Stimulated activated CD4-positive, alpha-beta T cell treated with anti-CD3 and anti-CD28 coated beads, Interleukin-12 subunit alpha, Interleukin-12 subunit beta, amount 100 ng/mL, for 48 hours (primary cell): Measurements from ENCODE around the gene STAT1.

Source experiments
- DNase-seq, 3 donors: peaks; one replicate each; pipeline ENCODE4 v3.0.0-alpha.2; 2020; ENCODE audit warnings: low read depth in 2 of 3, low spot score in 1 of 3

The STAT1 gene

GRCh38 chr2:191013932-191014652 lies at the start of gene STAT1:
Gene STAT1 (minus strand): TSS chr2:191014171. CDS start chr2:191010003, 4,168 bp downstream.
- DNase-seq: peak; percentile 91 to 97 (median 94)

- no peak for DNase-seq
Observed at GRCh38 chr2:191063584-191063983, 49.6 kb upstream of the STAT1 start.

GRCh38 chr2:191061381-191061980 lies 47.5 kb upstream of the STAT1 start:
- DNase-seq: no peak

GRCh38 chr2:191059308-191059707 lies 45.3 kb upstream of the STAT1 start:
- DNase-seq: no peak

DNA sequence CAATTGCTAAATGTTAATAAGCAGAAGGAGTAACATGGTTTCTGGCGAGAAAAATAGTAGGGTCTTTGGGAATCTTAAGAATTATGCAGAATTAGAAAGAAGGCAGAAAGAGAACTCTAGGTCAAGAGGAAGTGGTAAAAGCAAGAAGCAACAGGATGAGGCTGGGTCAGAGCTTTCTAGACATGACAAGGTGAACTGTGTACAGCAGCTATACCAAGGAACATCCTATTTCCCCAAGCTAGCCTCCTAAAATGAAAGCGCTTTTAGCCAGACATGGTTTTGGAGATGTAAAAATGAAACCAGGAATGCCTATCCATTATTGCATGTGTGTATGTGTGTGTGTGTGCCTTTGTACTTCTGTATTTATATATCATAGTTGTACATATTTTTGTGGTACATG lies 42.3 kb upstream of the STAT1 start:
- no peak for DNase-seq

GRCh38 chr2:191053256-191053655 lies 39.3 kb upstream of the STAT1 start:
- DNase-seq: no peak

DNA sequence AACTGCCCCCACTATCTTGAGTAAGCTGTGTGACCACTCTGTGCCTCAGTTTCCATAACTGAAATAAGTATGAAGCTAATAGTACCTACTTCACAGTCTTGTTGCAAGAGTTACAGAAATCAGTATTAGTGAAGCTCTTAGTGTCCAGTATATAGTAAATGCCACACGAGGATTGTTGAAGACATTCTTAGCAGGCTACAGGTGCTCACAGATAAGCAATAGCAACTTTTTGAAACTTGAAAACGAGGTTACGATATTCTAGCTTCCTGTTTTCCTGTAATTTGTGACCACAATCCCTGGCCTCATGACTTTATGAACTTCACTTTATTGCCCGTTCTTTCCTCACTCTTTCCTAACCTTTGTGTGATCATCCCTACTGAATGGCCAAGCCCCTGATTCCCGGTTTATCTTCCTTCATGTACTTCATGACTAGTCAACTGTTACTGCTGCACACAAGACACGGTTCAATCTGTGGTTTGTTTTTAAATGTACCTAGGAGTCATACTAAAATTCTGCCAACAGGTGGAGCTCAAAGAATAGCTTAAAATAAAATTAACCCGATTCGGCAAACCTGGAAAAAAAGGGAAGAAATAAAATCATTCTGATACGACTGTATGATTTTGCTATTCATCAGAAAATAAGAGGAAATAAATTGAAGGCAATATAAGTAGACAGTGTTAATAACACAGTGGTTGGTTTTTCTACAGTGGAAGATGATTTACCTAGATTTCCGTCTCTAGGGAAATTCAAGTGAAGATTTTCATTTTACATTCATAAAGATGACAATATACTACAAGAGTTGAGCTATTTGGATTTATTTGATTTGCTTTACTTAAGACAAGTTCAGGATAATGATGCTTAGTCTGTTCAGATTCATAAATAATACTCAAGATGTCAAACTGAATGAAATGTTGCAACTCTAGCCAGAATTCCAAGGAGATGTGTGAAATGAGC lies 38.1 kb upstream of the STAT1 start:
- peak in 1 of 3 donors; percentile 52 for DNase-seq

DNA sequence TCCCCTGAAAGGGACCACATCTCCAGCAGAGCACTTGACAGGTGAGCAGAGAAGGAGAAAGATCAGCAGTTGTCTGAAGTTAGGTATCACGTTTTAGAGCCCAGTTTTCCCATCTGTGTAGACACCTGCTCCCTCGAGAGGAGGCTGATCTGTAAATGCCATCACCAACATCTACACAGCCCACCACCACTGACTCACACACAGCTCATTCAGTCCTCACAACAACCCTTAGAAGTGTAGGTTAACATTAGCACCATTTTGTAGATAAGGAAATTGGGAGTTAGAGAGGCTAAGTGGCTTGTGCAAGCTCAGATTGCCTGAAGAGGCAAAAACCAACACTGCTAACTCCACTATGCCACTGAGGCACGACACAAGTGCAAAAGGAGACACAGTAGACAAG lies 37.2 kb upstream of the STAT1 start:
- DNase-seq: no peak

GRCh38 chr2:191050640-191050987 lies 36.6 kb upstream of the STAT1 start:
- DNase-seq: no peak

DNA sequence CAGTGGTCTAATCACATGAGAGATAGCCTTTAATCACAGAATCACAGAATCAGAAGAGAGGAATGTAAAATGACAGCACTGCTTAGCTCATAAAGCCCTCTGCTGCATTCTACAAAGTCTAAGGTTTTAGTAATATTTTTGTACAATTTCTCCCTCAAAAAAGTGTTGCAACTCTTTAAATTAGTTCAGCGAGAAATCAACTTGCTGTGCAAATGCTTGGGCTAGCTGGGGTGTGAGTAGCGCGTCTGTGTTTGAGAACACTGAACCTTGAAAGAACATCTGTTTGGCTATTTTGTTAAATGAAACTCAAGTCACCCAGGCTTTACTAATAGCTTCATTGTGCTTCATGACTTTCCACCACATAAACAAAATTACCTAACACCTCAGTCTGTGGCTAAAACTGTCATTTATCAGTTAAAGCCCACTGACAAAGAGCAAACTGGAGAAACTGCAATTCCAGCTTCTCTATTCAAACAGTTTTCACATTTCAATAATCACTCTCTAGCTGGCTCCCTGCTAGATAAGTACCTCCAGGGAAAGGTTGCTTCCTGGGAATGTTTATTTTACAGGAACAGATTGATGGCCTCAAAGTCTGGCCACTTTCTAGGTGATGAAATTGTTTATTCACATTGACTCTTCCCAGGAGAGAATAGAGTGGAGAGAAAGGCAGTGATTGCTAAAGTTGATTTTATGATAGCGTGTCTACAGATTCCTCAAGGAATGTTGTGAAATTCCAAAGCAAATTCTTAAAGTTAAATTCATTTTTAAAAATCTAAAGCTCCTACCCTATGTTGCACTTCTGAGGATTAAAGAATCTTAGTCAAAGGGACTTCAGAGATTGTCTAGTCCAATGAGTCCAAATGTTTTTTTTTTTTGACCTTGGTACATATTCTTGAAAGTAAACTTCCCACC lies 36.0 kb upstream of the STAT1 start:
- no peak for DNase-seq

- DNase-seq: no peak
Observed at GRCh38 chr2:191048073-191048472, 34.1 kb upstream of the STAT1 start.

DNA sequence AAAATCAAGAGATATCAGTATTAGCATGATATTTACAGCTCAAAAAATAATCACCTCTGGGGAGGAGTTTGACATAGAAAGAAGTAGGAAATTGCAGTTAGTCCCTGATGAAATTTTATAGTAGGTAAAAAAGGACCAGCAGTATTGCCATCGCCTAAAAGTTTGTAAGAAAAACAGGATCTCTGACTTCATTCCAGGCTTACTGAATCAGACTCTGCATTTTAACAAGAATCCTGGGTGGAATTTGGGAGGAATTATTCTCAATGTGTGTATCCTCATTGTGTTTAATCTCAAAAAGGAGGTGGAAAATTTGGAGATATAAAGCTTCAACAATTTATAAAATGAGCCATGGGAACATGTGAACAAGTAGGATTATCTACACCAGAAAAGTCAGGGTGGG lies 31.2 kb upstream of the STAT1 start:
- DNase-seq: no peak

GRCh38 chr2:191043438-191043837 lies 29.5 kb upstream of the STAT1 start:
- no peak for DNase-seq

DNA sequence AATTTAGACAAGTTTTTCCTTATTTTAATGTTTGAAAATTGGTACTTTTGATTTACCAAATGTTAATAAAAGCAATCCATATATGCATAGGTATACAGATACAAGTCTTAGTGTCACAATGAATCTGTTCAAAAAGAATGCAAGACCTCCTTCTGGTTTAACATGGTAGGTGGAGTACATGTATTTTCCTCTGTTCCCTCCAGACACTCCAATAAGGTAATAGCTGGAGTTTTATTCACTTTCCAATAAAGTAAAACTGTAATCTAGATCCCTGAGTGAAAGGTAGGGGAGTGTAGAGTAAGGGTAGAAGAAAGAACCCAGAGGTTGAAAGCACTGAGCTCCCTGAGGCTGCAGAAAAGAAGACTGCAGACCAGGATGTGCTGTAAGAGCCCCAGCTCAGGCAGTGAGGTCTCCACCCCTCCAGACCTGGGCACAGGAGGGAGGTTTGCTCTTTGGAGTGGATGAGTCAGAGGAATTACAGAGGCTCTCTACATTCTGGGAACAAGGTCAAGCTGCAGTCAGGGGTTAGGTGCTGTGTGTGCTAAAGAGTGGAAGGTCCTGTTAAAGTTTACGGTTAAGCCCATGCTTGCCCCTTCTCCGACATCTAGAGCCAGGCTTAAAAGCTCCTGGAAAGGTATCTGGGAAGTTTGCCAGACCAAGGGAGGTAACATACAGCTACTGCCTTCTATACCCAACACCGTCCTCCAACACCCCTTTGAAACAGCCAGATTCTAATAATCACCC lies 27.6 kb upstream of the STAT1 start:
- no peak for DNase-seq

DNA sequence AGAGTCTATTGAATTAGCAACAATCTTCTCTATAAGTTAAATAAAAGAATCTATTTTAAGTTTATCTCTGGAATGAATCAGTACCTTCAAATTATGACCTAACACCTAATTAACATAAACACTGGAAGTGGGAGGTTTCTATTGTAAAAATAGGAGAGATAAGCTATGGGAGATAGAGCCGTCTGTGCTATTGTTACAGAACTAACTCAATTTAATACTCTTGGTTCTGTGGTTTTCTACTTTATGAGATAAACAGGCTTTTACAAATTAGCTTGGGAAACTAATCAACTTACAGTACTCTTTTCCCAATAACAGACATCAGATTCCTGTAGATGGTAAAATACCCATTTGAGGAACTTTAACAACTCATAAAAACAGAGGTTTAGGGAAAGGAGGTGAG lies 25.6 kb upstream of the STAT1 start:
- DNase-seq: no peak

DNA sequence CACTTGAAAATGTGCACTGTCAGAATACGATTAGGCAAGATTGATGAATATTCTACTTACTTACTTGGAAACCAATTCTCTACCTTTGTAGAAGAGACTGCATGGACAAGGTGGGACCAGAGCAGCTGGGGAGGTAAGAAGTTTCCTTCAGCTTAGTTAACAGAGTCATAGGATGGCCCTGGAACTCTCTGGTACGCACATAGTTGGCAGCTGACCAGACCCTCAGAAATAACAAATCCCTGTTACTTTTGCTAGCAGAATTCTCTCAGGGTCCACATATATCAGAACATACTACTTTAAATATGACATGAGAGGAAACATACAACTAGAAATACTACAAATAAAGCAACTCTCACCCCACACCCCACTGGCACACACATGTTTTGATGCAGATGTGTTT lies 24.8 kb upstream of the STAT1 start:
- no peak for DNase-seq

DNA sequence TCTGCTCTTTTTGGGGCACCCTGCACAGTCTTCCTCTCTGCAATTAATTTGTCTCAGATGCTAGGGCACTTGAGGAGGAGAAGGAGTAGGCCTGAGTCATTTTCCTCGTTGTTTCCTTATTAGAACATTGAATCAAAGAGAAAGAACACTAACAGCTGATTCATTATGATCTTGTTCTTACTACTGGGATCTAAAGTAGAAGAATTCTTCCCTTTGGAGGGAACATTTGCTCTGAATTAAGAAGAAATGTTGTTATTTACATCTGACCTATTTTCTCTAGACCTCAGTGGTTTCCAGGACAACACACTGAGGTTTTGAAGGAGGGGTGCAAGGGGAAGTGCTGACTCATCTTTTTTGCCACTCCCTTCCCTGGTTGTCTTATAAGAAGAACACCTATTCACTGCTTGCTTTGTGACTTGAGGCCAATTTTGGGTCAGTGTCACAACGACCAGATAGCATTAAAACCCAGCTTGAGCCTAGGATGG lies 24.3 kb upstream of the STAT1 start:
- DNase-seq: no peak

DNA sequence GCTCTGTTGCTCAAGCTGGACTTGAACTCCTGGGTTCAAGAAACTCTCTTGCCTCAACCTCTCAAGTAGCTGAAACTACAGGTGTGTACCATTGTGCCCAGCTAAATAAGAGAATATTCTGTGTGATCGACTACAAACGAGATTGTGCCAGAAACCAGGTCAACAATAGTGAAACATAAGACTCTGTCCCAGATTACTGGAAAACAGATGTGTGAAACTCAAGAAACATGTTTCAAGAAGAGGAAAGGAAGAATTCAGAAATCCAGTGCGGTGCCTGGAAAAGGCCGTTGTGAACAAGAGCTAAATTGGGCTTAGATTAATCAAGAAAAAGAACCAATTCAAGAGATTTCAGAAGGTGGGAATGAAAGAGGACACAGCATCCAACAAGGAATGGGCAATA lies 23.4 kb upstream of the STAT1 start:
- DNase-seq: no peak

- no peak for DNase-seq
Observed at GRCh38 chr2:191036363-191036762, 22.4 kb upstream of the STAT1 start.
